GM19463 (cell line): ENCODE data around the gene LENG9.

Source experiments
- ATAC-seq: cut with Tn5 transposase; IDR thresholded peaks from one replicate; pipeline ENCODE4 v1.9.1; 2021; ENCODE audit warnings: mild to moderate bottlenecking, moderate library complexity; ENCODE audit not compliant: unreplicated experiment

LENG9 gene

DNA sequence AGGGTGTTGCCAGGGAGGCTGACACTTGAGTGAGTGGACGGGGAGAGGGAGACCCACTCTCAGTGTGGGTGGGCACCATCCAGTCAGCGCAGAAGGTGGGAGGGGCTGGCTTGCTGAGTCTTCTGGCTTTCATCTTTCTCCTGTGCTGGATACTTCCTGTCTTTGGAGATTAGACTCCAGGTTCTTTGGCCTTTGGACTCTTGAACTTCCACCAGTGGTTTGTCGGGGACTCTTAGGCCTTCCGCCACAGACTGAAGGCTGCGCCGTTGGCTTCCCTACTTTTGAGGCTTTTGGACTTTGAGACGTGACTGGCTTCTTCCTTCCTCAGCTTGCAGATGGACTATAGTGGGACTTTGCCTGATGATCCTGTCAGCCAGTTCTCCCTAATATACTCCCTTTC is 18.8 kb downstream of the LENG9 start:
- ATAC-seq = no peak

GRCh38 chr19:54440641-54441040 is 22.9 kb downstream of the LENG9 start:
- no peak for ATAC-seq

DNA sequence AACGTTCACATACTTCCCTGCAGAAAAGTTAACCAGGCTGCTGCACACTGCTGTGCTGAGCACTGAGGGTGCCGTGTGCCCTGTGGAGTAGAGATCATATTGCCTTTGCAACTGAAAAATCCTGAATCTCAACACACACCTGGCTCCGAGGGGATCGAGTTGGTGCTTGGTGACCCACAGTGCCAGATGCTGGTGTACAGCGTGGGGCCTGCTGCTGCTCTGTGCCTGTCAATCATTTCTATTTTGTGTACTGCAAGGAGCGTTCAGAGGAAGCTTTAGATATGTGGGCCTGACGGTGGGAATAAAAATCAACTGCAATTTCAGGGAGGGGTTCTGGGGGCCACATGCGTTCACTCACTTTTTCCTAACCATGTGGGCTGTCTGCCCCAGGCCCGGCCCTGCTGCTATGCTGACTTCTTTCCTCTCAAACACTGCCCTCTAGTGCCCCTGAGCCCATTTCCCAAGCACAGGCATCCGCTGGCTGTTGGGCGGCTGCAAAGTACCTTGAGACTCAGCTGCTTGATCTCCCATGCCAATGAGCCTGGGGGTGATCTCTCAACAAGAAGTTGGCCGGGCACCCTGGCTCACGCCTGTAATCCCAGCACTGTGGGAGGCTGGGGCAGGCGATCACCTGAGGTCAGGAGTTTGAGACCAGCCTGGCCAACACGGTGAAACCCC is 24.3 kb downstream of the LENG9 start:
- no peak for ATAC-seq

DNA sequence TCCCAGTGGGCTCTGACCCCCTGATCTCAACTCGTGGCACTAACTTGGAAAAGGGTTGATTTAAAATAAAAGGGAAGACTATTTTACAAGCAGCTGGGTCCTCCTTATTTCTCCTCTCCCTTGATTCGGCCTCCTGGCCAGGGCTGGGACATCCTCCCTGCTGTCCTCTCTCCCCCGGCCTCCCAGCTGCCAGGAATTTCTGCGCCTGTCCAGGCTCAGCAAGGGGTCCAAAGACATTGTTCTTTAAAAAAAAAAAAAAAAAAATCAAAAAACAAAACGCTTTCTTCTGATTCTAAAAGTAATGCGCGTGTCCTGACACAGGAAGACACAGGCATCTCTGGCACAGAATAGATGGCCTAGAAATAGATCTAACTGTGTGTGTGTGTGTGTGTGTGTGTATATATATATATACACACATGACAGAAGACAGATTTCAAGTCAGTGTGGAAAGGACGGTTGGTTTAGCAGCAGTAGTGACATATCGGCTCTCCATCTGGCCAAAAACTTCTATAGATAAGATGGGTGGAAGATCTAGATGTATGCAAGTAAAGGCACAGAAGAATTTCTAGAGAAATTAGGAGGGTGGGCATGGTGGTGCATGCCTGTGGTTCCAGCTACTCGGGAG is 26.8 kb downstream of the LENG9 start:
- ATAC-seq = no peak

GRCh38 chr19:54436031-54436523 is 27.5 kb downstream of the LENG9 start:
- ATAC-seq = no peak

GRCh38 chr19:54435551-54436016 is 28.0 kb downstream of the LENG9 start:
- no peak for ATAC-seq

DNA sequence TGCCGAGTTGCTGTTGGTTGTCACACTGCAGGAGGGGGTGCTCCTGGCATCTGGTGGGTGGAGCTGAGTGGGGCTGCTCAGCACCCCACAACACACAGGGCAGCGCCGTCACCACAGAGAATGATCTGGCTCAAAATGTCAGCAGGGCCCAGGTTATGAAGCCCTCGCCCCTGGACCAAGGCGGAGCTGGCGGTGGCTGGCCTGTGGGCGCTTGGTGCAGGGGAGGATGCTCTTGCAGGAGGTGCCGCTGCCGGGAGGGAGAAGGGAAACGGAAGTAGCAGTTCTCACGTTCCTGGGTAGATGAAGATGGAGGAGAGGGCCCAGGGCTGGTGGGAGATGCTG is 28.7 kb downstream of the LENG9 start:
- ATAC-seq = no peak

DNA sequence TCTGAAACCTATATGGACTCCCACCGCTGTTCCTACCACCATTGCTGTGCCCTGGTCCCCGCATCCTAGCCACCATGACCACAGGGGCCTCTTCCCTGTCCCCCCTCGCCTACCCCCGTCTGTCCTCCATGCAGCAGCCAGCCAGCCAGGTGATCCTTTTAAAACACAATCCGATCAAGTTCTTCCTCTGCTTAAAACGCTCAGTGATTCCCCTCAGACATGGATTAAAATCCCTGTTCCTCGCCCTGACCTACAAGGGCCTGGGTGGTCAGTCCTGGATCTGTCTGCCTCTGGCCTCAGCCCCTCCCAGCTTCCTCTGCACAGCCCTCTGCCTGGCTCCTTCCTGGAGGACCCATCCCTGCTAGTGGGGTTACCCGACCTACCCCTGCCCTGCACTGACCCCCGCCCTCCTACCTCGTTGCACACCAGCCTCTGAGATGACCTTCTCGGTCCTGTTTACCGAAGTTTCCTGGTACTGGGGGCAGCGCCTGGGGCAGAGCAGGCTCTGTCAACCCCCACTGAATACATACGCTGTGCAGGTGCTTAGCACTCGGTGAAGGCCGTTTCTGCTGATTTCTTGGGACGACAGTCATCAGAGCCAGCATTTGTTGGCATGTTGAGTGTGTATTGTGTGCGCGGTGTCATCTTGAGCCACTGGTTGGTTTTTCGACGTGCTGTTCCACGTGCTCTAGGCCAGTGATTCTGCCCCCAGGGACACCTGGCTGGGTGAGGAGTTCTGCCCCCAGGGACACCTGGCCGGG is 29.3 kb downstream of the LENG9 start:
- ATAC-seq = no peak

GRCh38 chr19:54433697-54434096 is 29.9 kb downstream of the LENG9 start:
- ATAC-seq = no peak

DNA sequence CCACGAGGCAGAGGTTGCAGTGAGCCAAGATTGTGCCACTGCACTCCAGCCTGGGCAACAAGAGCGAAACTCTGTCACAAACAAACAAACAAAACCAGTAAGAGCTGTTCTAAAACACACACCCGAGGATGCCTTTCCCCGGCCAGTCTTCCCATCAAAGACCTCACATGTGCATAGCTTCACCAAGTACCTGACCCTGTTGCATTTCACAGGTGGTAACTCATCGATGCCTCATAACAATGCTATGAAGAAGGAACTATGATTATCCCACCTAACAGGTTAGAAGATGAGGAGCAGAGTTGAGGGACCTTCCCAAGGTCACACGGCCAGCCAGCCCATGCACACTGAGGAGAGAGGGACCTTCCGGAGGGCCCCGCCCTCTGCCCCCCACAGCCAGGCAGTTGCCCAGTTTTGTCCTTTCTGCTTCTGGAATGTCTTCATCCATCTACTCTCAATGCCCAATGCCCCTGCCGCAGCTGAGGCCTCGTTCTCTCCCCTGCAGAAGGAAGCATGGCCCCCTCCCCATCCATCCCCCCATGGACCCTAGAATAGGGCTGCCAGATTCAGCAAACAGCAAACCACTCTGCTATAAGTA is 31.3 kb downstream of the LENG9 start:
- ATAC-seq = no peak

GRCh38 chr19:54431255-54431838 is 32.2 kb downstream of the LENG9 start:
- no peak for ATAC-seq

DNA sequence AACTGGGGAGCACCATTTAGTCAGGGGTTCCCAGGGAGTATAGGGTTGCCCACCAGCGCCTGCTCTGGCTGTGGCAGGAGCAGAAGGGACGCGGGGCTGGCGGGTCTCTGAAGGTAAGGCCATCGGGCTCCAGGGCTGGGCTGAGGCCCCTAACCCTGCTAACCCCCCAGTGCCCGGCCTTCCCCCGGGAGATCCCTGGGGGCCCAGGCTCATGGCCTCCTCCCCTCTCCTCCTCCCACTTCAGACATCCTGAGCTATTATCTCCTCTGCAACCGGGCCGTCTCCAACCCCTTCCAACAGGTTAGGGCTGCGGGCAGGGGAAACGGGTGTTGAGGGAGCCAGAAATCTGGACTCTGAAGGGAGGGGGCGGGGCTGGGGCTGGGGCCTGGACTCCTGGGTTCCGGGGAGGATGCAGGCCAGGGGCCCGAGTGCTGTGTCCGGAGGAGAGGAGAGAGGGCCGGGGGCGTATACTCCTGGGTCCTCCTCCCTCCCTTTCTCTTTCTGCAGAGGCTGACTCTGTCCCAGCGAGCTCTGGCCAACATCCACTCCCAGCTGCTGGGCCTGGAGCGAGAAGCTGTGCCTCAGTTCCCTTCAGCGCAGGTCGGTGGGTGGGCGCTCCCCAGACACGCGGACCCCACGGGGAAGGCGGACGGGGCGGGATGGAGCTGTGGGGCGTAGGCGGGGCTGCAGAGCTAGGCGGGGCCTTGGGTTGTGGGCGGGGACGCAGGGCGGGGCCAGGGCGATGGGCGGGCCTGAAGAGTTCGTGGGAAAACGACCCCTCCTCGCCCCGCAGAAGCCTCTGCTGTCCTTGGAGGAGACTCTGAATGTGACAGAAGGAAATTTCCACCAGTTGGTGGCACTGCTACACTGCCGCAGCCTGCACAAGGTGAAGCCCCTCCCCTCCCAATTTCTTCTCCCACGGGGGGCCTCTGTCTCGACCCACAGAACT is 33.0 kb downstream of the LENG9 start:
- no peak for ATAC-seq

GRCh38 chr19:54429545-54430227 is 33.9 kb downstream of the LENG9 start:
- ATAC-seq = no peak

DNA sequence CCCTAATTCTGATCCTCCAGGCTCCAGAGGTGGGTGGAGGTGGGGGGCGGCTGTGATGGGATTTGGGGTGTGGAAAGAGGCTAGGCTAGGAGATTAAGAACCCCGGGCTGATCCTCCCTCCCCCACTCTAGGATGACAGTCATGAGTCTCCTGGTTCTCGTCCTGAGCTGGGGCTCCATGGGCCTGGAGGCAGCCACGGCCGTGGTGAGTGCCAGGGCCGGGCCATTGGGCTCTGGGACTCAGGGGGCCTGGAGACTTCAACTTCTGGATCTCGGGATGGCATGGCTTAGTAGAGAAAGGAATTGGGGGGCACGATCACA is 34.4 kb downstream of the LENG9 start:
- no peak for ATAC-seq

DNA sequence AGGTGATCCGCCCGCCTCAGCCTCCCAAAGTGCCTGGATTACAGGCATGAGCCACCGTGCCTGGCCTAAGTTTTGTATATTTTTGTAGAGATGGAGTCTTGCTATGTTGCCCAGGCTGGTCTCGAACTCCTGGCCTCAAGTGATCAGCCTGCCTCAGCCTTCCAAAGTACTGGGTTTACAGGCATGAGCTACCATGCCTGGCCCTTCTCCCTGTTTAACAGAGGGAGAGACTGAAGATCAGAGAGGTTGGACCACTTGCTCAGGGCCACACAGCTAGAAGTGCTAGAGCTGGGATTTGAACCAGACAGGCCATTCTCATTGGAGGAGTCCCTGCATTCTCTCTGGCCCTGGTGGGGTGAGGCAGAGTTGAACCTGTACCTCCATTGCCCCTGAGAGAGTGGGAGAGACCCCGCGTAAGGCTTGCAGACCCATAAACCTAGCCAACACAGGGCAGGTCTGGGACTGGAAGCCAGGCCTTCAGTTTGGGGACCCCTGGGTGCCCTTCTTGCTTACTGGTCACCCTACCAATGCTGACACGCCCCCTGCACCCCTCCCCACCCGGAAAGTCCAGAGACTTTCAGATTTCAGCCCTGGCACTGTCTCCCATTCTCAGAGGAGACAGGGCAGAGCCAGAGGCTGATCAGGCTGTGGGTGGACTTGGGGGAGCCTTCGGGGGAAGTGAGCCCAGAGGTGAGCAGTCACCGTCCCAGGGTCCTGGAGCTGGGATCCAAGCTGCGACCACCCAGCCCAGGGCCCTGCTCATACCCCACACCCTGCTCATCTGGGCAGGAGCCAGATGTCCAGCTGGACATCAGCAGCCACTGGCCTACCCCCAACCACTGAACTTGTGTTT is 35.0 kb downstream of the LENG9 start:
- no peak for ATAC-seq

DNA sequence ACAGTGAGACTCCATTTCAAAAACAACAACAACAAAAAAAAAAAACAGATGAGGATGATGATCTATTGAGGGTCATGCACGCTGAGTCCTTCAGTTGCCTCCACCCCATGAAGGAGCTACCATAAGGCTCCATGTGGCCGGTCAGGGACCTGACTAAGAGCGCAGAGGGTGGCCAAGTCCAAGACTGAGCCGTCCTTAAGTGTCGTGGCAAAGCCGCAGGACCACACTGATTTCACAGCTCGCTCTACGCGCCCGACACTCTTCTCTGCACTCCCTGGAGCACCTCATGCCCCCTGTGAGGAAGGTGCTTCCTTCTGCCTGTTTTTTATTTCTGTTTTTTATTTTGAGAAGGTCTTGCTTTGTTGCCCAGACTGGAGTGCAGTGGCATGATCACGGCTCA is 36.0 kb downstream of the LENG9 start:
- ATAC-seq = no peak

- no peak for ATAC-seq
Observed at GRCh38 chr19:54426291-54426931, 37.2 kb downstream of the LENG9 start.

DNA sequence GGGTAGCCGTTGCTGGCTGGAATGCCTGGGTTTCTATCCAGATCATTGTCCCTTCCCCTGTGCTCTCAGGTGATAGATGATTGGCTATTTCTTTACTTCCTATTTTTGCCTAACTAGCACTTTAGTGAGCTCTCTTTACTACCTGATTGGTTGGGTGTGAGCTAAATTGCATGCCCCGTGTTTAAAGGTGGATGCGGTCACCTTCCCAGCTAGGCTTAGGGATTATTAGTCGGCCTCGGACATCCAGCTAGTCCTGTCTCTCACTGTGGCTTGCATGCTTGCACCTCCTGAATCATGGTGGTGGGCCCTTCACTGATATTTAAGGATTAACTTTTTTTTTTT is 38.2 kb downstream of the LENG9 start:
- ATAC-seq = no peak
